Epithelial cell of proximal tubule (primary cell): ENCODE data around the gene CLSTN1. TPM values are rescaled to one million over a fixed set of nuclear protein-coding genes. Genes with fewer than 3 reads are reported as not detected.

Experiments
- DNase-seq: peaks from one replicate; pipeline ENCODE4 v3.0.0-alpha.2; 2011; ENCODE audit warnings: low read depth
- H3K4me3 ChIP-seq: 2 replicates; pipeline ENCODE4 v1.5.1; 2011; ENCODE audit warnings: low read depth, mild to moderate bottlenecking, low read length
- CTCF ChIP-seq: conservative IDR thresholded peaks from 2 replicates; pipeline ENCODE4 v1.5.1; 2012; ENCODE audit warnings: low read depth, mild to moderate bottlenecking, low read length
- total RNA-seq: library from RNA; depleted of rRNA; stranded (reverse); fragments of >200 nt; gene quantifications from 2 replicates; pipeline ENCODE4 v1.2.3, GENCODE V29; 2015

Gene CLSTN1
- total RNA-seq, 1 donor from 2014 or later, result 87.5 TPM

GRCh38 chr1:9860887-9861286 is 37.1 kb upstream of the CLSTN1 start:
- no peak overlapping the region for H3K4me3 ChIP-seq
- DNase-seq, result no peak
- no peak for TF ChIP-seq CTCF

- H3K4me3 ChIP-seq, result no peak overlapping the region
- no peak for DNase-seq
- no peak for TF ChIP-seq CTCF
Observed at GRCh38 chr1:9859281-9860014, 35.7 kb upstream of the CLSTN1 start.

- no peak overlapping the region for H3K4me3 ChIP-seq
- no peak for TF ChIP-seq CTCF
- DNase-seq, result no peak
Observed at GRCh38 chr1:9858293-9859035, 34.7 kb upstream of the CLSTN1 start.

- no peak overlapping the region for H3K4me3 ChIP-seq
- DNase-seq, result no peak
- no peak for TF ChIP-seq CTCF
Observed at GRCh38 chr1:9855186-9855585, 31.4 kb upstream of the CLSTN1 start.

GRCh38 chr1:9853249-9853595 is 29.5 kb upstream of the CLSTN1 start:
- TF ChIP-seq CTCF, result no peak
- no peak for DNase-seq
- H3K4me3 ChIP-seq, result no peak overlapping the region

GRCh38 chr1:9852410-9853248 is 28.9 kb upstream of the CLSTN1 start:
- TF ChIP-seq CTCF, result no peak
- no peak overlapping the region for H3K4me3 ChIP-seq
- no peak for DNase-seq
